NCI-H2029 treated with DMSO at 0.1 percent for 48 hours (cell line): Measurements from ENCODE around the gene C10orf105.

Experiments
- DNase-seq: peaks from one replicate; lab custom pipeline; 2025; lab: John Stamatoyannopoulos, UW

C10orf105 gene

GRCh38 chr10:71715860-71716259 lies 3.7 kb downstream of the C10orf105 start:
- no peak for DNase-seq

DNA sequence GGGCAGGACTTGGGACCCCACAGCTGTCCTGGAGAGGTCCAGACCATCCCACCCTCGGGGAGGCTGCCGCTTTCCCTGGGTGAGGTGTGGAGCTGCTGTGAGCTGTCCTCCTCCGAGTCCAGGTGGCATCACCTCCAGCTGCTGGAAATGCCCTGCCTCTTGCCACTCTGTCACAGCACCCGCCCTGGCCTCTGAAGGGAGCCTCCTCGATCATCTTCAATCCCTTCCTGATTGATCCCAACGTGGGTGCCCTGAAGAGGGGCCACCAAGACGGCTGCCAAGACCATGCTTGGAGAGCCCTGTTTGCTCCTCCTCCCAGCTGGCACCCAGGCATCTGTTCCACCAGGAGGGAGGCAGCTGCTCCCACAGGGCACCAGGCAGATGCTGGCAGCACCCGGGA lies 4.6 kb downstream of the C10orf105 start:
- DNase-seq, result no peak

DNA sequence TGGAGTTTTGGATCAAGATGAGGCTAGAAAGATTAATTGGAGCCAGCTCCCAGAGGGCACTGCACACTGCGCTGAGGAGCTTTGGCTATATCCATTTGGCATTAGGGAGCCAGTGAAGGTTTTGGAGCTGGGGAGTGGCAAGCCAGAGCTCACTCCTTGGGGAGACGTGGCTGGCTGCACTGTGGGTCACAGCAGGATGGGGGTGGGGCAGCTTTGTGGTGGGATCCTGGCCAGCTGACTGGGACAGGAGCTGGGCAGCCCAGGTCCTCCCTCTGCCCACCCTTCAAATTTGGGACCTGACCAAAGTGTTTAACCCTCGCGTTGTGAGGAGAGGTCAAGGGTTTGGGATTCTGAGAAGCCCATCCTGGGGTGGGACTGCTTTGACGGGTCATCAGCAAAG lies 5.0 kb downstream of the C10orf105 start:
- no peak for DNase-seq

DNA sequence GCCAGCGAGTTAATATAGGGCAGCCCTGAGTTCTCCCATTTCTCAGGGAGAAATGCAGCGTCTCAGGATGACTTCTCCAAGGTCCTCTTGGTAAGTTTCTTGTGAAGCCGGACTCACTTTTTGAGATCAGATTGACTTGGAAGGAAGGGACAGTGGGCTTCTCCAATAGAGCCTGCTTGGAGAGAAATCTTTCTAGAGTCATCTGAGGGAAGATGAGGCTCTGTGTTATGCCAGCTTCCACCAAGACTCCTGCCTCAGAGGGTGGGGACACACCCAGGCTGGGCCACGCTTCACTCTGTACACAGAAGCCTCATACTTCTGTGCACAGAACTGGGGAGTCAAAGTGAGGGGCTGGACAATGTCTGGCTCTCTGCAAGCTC lies 5.6 kb downstream of the C10orf105 start:
- no peak for DNase-seq

- no peak for DNase-seq
These were observed 6.2 kb downstream of the C10orf105 start for GRCh38 chr10:71713135-71714030.

- DNase-seq, result no peak
These were observed 6.9 kb downstream of the C10orf105 start for GRCh38 chr10:71712572-71713134.

- DNase-seq, result no peak
These were observed 7.4 kb downstream of the C10orf105 start for GRCh38 chr10:71712170-71712569.

- no peak for DNase-seq
These were observed 8.4 kb downstream of the C10orf105 start for GRCh38 chr10:71711052-71711623.

- no peak for DNase-seq
These were observed 9.1 kb downstream of the C10orf105 start for GRCh38 chr10:71710519-71710918.

GRCh38 chr10:71708897-71709882 lies 10.4 kb downstream of the C10orf105 start:
- DNase-seq, result no peak

- DNase-seq, result no peak
These were observed 11.3 kb downstream of the C10orf105 start for GRCh38 chr10:71708301-71708703.

GRCh38 chr10:71707240-71707789 lies 12.3 kb downstream of the C10orf105 start:
- no peak for DNase-seq

DNA sequence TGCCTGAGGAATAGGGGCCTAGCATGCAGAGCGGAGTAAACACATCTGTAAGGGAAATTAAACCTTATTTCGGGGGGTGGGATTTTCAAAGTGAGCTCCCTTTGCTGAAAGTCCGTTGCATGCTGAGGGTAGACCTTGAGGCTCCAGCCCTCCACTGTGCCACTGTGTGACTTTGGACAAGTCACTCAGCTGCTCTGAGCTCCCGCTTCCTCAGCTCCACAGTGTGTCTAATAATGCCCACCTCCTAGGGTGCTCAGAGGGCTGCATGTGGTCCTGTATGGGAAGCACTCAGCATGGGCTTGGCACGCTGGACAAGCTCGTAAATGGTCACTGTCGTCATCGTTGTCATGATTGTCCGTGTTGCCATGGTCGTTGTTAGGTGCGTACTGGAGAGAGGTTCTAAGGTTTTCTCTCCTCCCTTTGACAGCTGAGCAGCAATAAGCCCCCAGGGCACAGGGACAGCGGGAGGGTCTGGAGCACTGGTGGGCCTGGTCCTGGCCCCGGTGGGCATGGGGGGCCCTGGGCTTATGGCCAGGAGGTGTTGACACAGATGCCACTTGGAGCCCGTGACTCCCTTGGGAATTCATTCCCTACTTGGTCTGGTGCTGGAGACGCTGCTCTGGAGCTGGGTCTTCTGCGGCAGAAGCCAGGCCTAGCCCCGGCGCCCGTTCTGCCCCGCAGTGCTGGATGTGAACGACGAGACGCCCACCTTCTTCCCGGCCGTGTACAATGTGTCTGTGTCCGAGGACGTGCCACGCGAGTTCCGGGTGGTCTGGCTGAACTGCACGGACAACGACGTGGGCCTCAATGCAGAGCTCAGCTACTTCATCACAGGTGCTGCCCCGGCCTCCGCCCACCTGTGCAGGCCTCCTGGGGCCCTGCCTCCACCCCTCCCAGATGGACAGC lies 13.1 kb downstream of the C10orf105 start:
- no peak for DNase-seq

DNA sequence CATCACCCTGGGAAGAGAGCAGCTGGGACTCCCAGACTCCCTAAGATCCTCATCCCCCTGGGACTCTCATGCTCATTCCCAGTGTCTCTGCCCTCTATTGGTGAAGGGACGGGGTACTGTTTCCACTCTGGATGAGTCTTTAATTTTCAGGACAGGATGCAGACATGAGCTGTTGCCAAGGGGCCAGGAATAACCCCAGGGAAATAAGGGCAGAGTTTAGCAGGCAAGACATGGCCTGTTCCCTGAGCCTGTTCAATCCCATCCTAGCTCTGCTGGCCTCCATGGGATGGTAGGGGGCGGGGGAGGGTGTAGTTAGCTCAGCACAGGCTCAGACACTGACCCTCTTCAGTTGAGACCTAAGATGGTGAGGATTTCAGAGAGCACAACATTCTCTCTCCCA lies 14.0 kb downstream of the C10orf105 start:
- DNase-seq, result no peak

DNA sequence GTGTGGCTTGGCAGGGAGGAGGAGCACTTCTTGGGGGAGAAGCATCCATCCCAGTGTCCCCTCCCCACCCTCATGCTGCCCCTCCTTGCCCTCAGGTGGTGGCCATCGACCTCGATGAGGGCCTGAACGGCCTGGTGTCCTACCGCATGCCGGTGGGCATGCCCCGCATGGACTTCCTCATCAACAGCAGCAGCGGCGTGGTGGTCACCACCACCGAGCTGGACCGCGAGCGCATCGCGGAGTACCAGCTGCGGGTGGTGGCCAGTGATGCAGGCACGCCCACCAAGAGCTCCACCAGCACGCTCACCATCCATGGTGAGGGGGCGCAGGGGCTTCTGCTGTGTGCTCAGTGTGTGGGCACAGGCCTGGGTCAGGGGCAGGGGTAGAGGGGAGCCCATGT lies 14.8 kb downstream of the C10orf105 start:
- no peak for DNase-seq

- DNase-seq, result no peak
These were observed 16.0 kb downstream of the C10orf105 start for GRCh38 chr10:71703577-71703976.

DNA sequence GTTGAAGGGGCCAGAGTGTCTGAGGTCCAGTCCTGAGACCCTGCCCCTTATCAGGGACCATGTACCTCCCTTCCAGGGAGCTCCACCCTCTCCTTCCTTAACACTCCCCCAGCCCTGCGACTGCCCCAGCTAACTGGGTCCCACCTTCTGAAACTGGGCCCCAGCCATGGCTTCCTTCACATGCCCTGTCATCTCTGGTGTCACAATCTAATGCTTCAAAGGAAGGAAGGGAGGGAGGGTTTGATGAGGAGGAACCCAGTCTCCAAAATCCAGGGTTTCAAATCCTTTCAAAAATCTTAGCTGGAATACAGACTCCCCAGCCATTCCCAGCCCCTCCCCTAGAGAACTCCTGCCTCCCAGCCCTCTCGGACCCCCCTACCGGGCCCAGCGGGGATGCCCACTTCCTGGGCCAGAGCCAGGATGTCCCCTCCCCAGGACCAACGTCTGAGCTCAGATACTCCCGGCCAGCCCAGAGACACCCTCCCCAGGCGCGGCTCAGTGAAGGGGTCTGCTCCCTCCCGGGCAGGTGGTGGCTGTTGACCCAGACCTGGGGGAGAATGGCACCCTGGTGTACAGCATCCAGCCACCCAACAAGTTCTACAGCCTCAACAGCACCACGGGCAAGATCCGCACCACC lies 18.0 kb downstream of the C10orf105 start:
- DNase-seq, result no peak

DNA sequence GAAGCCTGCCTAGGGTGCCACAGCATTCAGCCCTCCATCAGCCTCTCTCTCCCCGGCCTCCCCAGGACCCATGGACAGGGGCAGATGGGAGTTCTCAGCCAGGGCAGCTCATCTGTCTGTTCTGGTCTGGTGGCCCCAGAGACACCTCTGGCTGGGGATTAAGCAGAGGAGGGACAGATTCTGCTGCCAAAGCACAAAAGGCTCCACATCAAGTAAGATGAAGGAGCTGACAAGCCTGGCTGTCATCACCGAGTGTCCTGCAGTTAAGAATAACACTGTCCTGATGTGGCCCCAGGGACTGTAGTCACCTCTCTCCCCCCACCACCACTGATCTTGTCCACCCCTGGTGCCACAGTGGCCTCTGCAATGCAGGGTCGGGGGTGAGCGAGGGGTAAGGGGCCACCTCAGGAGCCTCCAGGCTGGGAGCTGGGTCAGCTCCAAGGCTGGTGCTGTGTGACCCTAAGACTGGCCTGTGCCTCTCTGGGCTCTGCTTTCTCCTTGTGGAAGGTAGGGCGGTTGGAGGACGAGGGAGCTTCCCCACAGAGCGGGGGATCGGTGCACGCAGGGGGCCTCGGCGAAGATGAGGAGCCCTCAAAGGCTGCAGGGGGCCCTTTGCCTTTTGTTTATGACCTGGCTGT lies 18.7 kb downstream of the C10orf105 start:
- no peak for DNase-seq

GRCh38 chr10:71698737-71699136 lies 20.8 kb downstream of the C10orf105 start:
- DNase-seq, result no peak
